GM18907 (cell line): ENCODE data around the gene TBX20.
"Not testable (repeated sequence)": the region's sequence is repeated elsewhere in the genome, so short reads cannot be mapped to it uniquely, and the experiment has no call there.

ENCODE experiments used
- ATAC-seq: cut with Tn5 transposase; IDR thresholded peaks from one replicate; pipeline ENCODE4 v1.9.1; 2021; ENCODE audit warnings: mild to moderate bottlenecking, moderate library complexity; ENCODE audit not compliant: unreplicated experiment

Gene TBX20

GRCh38 chr7:35172131-35172530, 81.8 kb downstream of the TBX20 start:
- ATAC-seq, result not testable (repeated sequence)

- not testable (repeated sequence) for ATAC-seq
Observed at GRCh38 chr7:35167658-35168057, 86.2 kb downstream of the TBX20 start.

- ATAC-seq, result not testable (repeated sequence)
Observed at GRCh38 chr7:35167158-35167557, 86.7 kb downstream of the TBX20 start.

- not testable (repeated sequence) for ATAC-seq
Observed at GRCh38 chr7:35161059-35161740, 92.7 kb downstream of the TBX20 start.
